HCT116 (cell line): ENCODE data around the gene PFDN4.

Experiments
- CBX3 ChIP-seq: IDR thresholded peaks from 2 replicates; pipeline ENCODE4 v1.6.1; 2012; ENCODE audit warnings: low read depth
- CTCF ChIP-seq, 3 experiments: fragments of 200-600 bp in 1 of 3; sonication (generic) in 1 of 3; IDR thresholded peaks in 2 of 3; conservative IDR thresholded peaks in 1 of 3; 2 replicates each; pipeline ENCODE4 v1.5.1; 2012 to 2017; ENCODE audit warnings: low read depth in 2 of 3, low read length in 2 of 3, antibody characterized with exemption in 1 of 3, borderline replicate concordance in 1 of 3, control low read depth in 1 of 3, mild to moderate bottlenecking in 1 of 3, mixed read lengths in 1 of 3, mixed run types in 1 of 3, moderate library complexity in 1 of 3; ENCODE audit not compliant: insufficient read depth in 1 of 3
- ELF1 ChIP-seq: IDR thresholded peaks from 2 replicates; pipeline ENCODE4 v1.6.1; 2012; ENCODE audit warnings: low read depth, borderline replicate concordance
- EZH2 ChIP-seq: fragments of 200-600 bp; sonication (generic); IDR thresholded peaks from 2 replicates; pipeline ENCODE4 v1.6.1; 2017; ENCODE audit warnings: antibody characterized with exemption, mixed run types
- EZH2phosphoT487 ChIP-seq: fragments of 200-600 bp; IDR thresholded peaks from 2 replicates; pipeline ENCODE4 v1.6.1; 2018; ENCODE audit warnings: antibody characterized with exemption, borderline replicate concordance
- POLR2A ChIP-seq: IDR thresholded peaks from 2 replicates; pipeline ENCODE4 v1.7.0; 2011; ENCODE audit warnings: borderline replicate concordance; ENCODE audit not compliant: insufficient read depth, insufficient read length; ENCODE audit errors: extremely low read depth
- POLR2AphosphoS5 ChIP-seq: IDR thresholded peaks from 2 replicates; pipeline ENCODE4 v1.6.1; 2011; ENCODE audit warnings: mild to moderate bottlenecking, low read depth, low read length, moderate library complexity
- REST ChIP-seq: IDR thresholded peaks from 2 replicates; pipeline ENCODE4 v1.6.1; 2012; ENCODE audit warnings: low read depth
- SRF ChIP-seq: IDR thresholded peaks from 2 replicates; pipeline ENCODE4 v1.6.1; 2012; ENCODE audit warnings: low read depth
- TCF7L2 ChIP-seq: IDR thresholded peaks from 2 replicates; pipeline ENCODE4 v1.7.0; 2011; ENCODE audit warnings: borderline replicate concordance, inconsistent platforms; ENCODE audit not compliant: insufficient read depth, insufficient read length; ENCODE audit errors: extremely low read depth
- YY1 ChIP-seq: IDR thresholded peaks from 2 replicates; pipeline ENCODE4 v1.6.1; 2011; ENCODE audit warnings: low read length, low read depth, moderate library complexity, mild to moderate bottlenecking; ENCODE audit not compliant: insufficient replicate concordance; ENCODE audit errors: extremely low read depth
- ZNF274 ChIP-seq: fragments of 200-500 bp; sonication (Bioruptor generic); IDR thresholded peaks from 2 replicates; pipeline ENCODE4 v1.6.1; 2014; ENCODE audit warnings: mild to moderate bottlenecking, low read depth, low read length, inconsistent platforms

- TF ChIP-seq CTCF (IDR thresholded peaks at IDR 0.05 in 2 of 3, conservative IDR thresholded peaks at IDR 0.05 in 1 of 3; ENCODE audit: borderline replicate concordance in 1 of 3, insufficient read depth in 1 of 3, low read depth in 2 of 3, low read length in 2 of 3) = no peak
- TF ChIP-seq POLR2A = no peak
- TF ChIP-seq POLR2AphosphoS5 = no peak
- TF ChIP-seq EZH2 = no peak
- no peak for TF ChIP-seq REST
- TF ChIP-seq EZH2phosphoT487 = no peak
- TF ChIP-seq YY1 = no peak
- no peak for TF ChIP-seq ZNF274
- TF ChIP-seq TCF7L2 = no peak
- TF ChIP-seq CBX3 = no peak
- no peak for TF ChIP-seq ELF1
- no peak for TF ChIP-seq SRF
Observed at GRCh38 chr20:54205450-54205849, 2.4 kb upstream of the PFDN4 start.
